ENCODE results near the gene SUV39H2.
A peak's percentile ranks its signal among the peaks of the same experiment; 100 is the strongest.

Gene SUV39H2

DNA sequence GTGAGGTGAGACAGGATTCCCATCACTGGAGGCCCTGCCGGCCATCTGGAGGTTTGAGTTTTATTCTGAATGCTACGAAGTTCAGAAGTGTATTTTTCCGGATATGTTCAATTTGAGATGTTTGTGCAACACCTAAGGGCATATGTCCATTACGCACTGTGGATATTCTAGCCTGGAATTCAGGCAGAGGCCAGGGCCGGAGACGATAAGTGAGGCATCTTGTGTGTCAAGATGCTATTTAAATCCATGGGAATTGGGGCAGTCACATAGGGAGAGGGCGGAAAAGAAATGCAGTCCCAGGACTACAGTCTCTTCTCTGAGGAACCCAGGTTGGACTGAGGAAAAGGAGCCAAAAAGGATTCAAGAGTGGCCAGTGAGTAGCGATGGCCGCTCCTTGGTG, 1.9 kb upstream of the SUV39H2 start:
- peaks cover 60% of the 10 kb centered on the region for H3K79me2 ChIP-seq (ENCODE audit: control insufficient read depth, insufficient read depth, low read length, unreplicated experiment)
- H3K4me1 ChIP-seq (ENCODE audit: control insufficient read depth, insufficient read depth, low read length, unreplicated experiment): peaks cover 60% of the 10 kb centered on the region
- H3K27me3 ChIP-seq (ENCODE audit: insufficient read depth, low read length): no peaks in the 10 kb centered on the region
- H2AFZ ChIP-seq (ENCODE audit: low read length, unreplicated experiment): no peak overlapping the region
- peaks cover 2% of the 10 kb centered on the region; the same call in 1 of the 2 replicates for H3K36me3 ChIP-seq (ENCODE audit: insufficient read depth, low read length)
- peak overlapping the region; percentile 94 for H3K4me3 ChIP-seq (ENCODE audit: low read depth, low read length)
- 0 out of 2 replicates have a peak overlapping the region, but pooled peaks have one; percentile 91 for H3K27ac ChIP-seq (ENCODE audit: low read depth, low read length)

GRCh38 chr10:14879124-14879927, 660 bp downstream of the SUV39H2 start:
- H3K4me1 ChIP-seq (ENCODE audit: control insufficient read depth, insufficient read depth, low read length, unreplicated experiment): peaks cover 41% of the 10 kb centered on the region
- H3K4me3 ChIP-seq (ENCODE audit: low read depth, low read length): peak overlapping the region; percentile 94
- peak overlapping the region; percentile 80 for H2AFZ ChIP-seq (ENCODE audit: low read length, unreplicated experiment)
- peak overlapping the region; percentile 91 for H3K27ac ChIP-seq (ENCODE audit: low read depth, low read length)
- no peaks in the 10 kb centered on the region for H3K27me3 ChIP-seq (ENCODE audit: insufficient read depth, low read length)
- peaks cover 80% of the 10 kb centered on the region for H3K79me2 ChIP-seq (ENCODE audit: control insufficient read depth, insufficient read depth, low read length, unreplicated experiment)
- H3K36me3 ChIP-seq (ENCODE audit: insufficient read depth, low read length): peaks cover 7% of the 10 kb centered on the region; the same call in 1 of the 2 replicates

DNA sequence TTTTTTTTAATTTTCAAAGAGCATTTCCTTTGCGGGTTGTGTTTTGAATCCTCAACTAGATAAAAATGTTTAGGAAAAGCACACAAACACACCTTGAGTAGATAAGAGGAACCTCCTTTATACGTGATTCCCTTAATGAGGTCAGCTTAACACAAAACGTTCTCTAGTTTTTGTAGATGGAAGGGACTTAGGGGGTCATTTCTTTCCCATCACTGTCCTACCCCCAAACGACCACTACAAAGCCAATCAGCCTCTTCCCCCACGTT, 1.2 kb downstream of the SUV39H2 start:
- no peaks in the 10 kb centered on the region for H3K27me3 ChIP-seq (ENCODE audit: insufficient read depth, low read length)
- H3K4me3 ChIP-seq (ENCODE audit: low read depth, low read length): peak overlapping the region; percentile 94
- peaks cover 82% of the 10 kb centered on the region for H3K79me2 ChIP-seq (ENCODE audit: control insufficient read depth, insufficient read depth, low read length, unreplicated experiment)
- H3K27ac ChIP-seq (ENCODE audit: low read depth, low read length): no peak overlapping the region
- peak overlapping the region; percentile 35 for H2AFZ ChIP-seq (ENCODE audit: low read length, unreplicated experiment)
- peaks cover 7% of the 10 kb centered on the region; the same call in 1 of the 2 replicates for H3K36me3 ChIP-seq (ENCODE audit: insufficient read depth, low read length)
- peaks cover 36% of the 10 kb centered on the region for H3K4me1 ChIP-seq (ENCODE audit: control insufficient read depth, insufficient read depth, low read length, unreplicated experiment)

GRCh38 chr10:14880229-14880628, 1.6 kb downstream of the SUV39H2 start:
- Histone ChIP-seq H3K27ac (ENCODE audit: low read depth, low read length) (no peak overlapping the region), H2AFZ (ENCODE audit: low read length, unreplicated experiment) (peak overlapping the region; percentile 35), H3K27me3 (ENCODE audit: insufficient read depth, low read length) (no peaks in the 10 kb centered on the region), H3K4me1 (ENCODE audit: control insufficient read depth, insufficient read depth, low read length, unreplicated experiment) (peaks cover 32% of the 10 kb centered on the region), H3K36me3 (ENCODE audit: insufficient read depth, low read length) (peaks cover 7% of the 10 kb centered on the region; the same call in 1 of the 2 replicates), H3K4me3 (ENCODE audit: low read depth, low read length) (peak overlapping the region; percentile 94), H3K79me2 (ENCODE audit: control insufficient read depth, insufficient read depth, low read length, unreplicated experiment) (peaks cover 83% of the 10 kb centered on the region)

DNA sequence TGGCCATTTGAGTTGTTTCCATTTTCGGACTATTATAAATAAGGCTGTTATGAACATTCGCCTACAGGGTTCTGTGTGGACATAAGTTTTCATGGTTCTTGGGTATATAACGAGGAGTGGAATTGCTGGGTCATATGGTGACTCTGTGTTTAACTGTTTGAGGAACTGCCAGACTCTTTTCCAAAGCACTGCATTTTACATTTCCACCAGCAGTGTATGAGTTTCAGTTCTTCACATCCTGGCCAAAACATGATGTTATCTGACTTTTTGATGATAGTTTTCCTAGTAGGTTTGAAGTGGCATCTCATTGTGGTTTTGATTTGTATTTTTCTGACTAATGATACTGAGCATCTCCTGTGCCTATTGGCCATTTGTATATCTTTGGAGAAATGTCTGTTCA, 5.4 kb downstream of the SUV39H2 start:
- Histone ChIP-seq H3K27me3 (ENCODE audit: insufficient read depth, low read length) (no peaks in the 10 kb centered on the region), H3K4me1 (ENCODE audit: control insufficient read depth, insufficient read depth, low read length, unreplicated experiment) (peaks cover 15% of the 10 kb centered on the region), H3K79me2 (ENCODE audit: control insufficient read depth, insufficient read depth, low read length, unreplicated experiment) (peaks cover 89% of the 10 kb centered on the region), H2AFZ (ENCODE audit: low read length, unreplicated experiment) (no peak overlapping the region), H3K4me3 (ENCODE audit: low read depth, low read length) (no peak overlapping the region), H3K27ac (ENCODE audit: low read depth, low read length) (no peak overlapping the region), H3K36me3 (ENCODE audit: insufficient read depth, low read length) (peaks cover 11% of the 10 kb centered on the region; the same call in 1 of the 2 replicates)

GRCh38 chr10:14889318-14889717, 10.7 kb downstream of the SUV39H2 start:
- Histone ChIP-seq H3K36me3 (ENCODE audit: insufficient read depth, low read length) (peaks cover 5% of the 10 kb centered on the region; the same call in 1 of the 2 replicates), H3K4me1 (ENCODE audit: control insufficient read depth, insufficient read depth, low read length, unreplicated experiment) (no peaks in the 10 kb centered on the region), H3K79me2 (ENCODE audit: control insufficient read depth, insufficient read depth, low read length, unreplicated experiment) (peaks cover 81% of the 10 kb centered on the region), H3K27me3 (ENCODE audit: insufficient read depth, low read length) (no peaks in the 10 kb centered on the region), H3K27ac (ENCODE audit: low read depth, low read length) (no peak overlapping the region), H2AFZ (ENCODE audit: low read length, unreplicated experiment) (no peak overlapping the region), H3K4me3 (ENCODE audit: low read depth, low read length) (no peak overlapping the region)

DNA sequence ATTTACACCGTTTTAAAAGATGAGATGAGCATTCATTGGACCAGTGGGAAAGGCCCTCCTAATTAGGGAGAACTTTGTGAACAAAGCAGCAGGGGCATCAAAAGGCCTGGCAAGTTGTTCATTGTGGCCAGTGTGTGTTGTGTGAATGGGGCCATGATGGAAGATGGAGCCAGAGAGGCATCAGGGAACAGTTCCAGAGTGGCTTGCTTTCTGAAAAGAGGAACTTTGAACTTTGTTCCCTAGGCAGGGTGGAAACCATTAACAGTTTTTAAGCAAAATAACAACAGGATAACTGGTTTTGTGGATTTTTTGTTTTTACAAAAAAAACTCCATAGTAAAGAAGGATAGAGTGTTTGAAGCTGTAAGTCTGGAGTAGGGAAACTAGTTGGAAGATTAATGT, 12.5 kb downstream of the SUV39H2 start:
- Histone ChIP-seq H3K36me3 (ENCODE audit: insufficient read depth, low read length) (no peaks in the 10 kb centered on the region; the same call in 1 of the 2 replicates), H3K27me3 (ENCODE audit: insufficient read depth, low read length) (no peaks in the 10 kb centered on the region), H3K27ac (ENCODE audit: low read depth, low read length) (no peak overlapping the region), H3K4me1 (ENCODE audit: control insufficient read depth, insufficient read depth, low read length, unreplicated experiment) (no peaks in the 10 kb centered on the region), H3K79me2 (ENCODE audit: control insufficient read depth, insufficient read depth, low read length, unreplicated experiment) (peaks cover 74% of the 10 kb centered on the region), H2AFZ (ENCODE audit: low read length, unreplicated experiment) (no peak overlapping the region), H3K4me3 (ENCODE audit: low read depth, low read length) (no peak overlapping the region)

- Histone ChIP-seq H3K27ac (ENCODE audit: low read depth, low read length) (no peak overlapping the region), H2AFZ (ENCODE audit: low read length, unreplicated experiment) (no peak overlapping the region), H3K27me3 (ENCODE audit: insufficient read depth, low read length) (no peaks in the 10 kb centered on the region), H3K4me3 (ENCODE audit: low read depth, low read length) (no peak overlapping the region), H3K4me1 (ENCODE audit: control insufficient read depth, insufficient read depth, low read length, unreplicated experiment) (no peaks in the 10 kb centered on the region), H3K36me3 (ENCODE audit: insufficient read depth, low read length) (peaks cover 51% of the 10 kb centered on the region), H3K79me2 (ENCODE audit: control insufficient read depth, insufficient read depth, low read length, unreplicated experiment) (no peaks in the 10 kb centered on the region)
Measured at GRCh38 chr10:14904316-14904732, 25.7 kb downstream of the SUV39H2 start.

DNA sequence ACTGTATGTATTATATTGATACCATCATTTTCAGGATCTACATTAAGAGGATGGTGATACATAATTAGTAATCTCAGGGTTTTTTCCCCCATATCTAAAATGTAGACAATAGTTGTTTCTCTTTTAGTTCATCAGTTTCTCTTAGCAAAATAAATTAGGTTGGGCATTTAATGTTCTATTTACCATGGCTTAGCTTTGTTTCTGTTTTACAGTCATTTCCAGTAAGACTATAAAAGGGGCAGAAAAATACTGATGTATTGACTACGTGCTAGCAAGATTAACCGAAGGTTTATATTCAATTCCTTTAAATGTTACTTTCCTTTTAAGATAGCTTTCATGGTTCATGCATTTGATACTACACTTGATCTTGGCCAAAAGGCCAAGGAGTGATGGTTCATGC, 26.2 kb downstream of the SUV39H2 start:
- Histone ChIP-seq H3K27ac (ENCODE audit: low read depth, low read length) (no peak overlapping the region), H3K4me1 (ENCODE audit: control insufficient read depth, insufficient read depth, low read length, unreplicated experiment) (no peaks in the 10 kb centered on the region), H3K27me3 (ENCODE audit: insufficient read depth, low read length) (no peaks in the 10 kb centered on the region), H3K4me3 (ENCODE audit: low read depth, low read length) (no peak overlapping the region), H3K36me3 (ENCODE audit: insufficient read depth, low read length) (peaks cover 56% of the 10 kb centered on the region), H2AFZ (ENCODE audit: low read length, unreplicated experiment) (no peak overlapping the region), H3K79me2 (ENCODE audit: control insufficient read depth, insufficient read depth, low read length, unreplicated experiment) (no peaks in the 10 kb centered on the region)

DNA sequence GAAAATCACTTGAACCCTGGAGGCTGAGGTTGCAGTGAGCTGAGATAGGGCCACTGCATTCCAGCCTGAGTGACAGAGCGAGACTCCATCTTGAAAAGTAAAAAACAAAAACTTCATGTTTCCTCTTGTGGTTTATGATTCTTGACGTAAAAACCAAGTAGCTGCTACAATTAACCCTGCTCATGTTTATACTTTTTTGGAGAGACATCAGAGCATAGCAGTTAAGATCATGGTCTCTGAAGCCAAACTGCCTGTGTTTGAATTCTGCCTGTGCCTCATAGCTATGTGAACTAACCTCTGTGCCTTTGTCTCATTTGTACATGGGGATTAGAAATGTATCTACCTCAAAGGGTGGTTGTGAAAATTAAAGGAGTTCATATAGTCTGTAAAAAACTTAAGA, 27.2 kb downstream of the SUV39H2 start:
- Histone ChIP-seq H3K36me3 (ENCODE audit: insufficient read depth, low read length) (peaks cover 66% of the 10 kb centered on the region), H3K79me2 (ENCODE audit: control insufficient read depth, insufficient read depth, low read length, unreplicated experiment) (no peaks in the 10 kb centered on the region), H3K4me3 (ENCODE audit: low read depth, low read length) (no peak overlapping the region)

GRCh38 chr10:14906765-14907164, 28.1 kb downstream of the SUV39H2 start:
- Histone ChIP-seq H3K36me3 (ENCODE audit: insufficient read depth, low read length) (peaks cover 66% of the 10 kb centered on the region), H3K27me3 (ENCODE audit: insufficient read depth, low read length) (no peaks in the 10 kb centered on the region)

More for the DNA sequence above, 27.2 kb downstream of the SUV39H2 start:
- H3K27ac ChIP-seq (ENCODE audit: low read depth, low read length): no peak overlapping the region
- H3K27me3 ChIP-seq (ENCODE audit: insufficient read depth, low read length): no peaks in the 10 kb centered on the region
- H3K4me1 ChIP-seq (ENCODE audit: control insufficient read depth, insufficient read depth, low read length, unreplicated experiment): no peaks in the 10 kb centered on the region
- no peak overlapping the region for H2AFZ ChIP-seq (ENCODE audit: low read length, unreplicated experiment)

More at GRCh38 chr10:14906765-14907164, 28.1 kb downstream of the SUV39H2 start:
- H3K4me1 ChIP-seq (ENCODE audit: control insufficient read depth, insufficient read depth, low read length, unreplicated experiment): no peaks in the 10 kb centered on the region
- no peaks in the 10 kb centered on the region for H3K79me2 ChIP-seq (ENCODE audit: control insufficient read depth, insufficient read depth, low read length, unreplicated experiment)
- no peak overlapping the region for H2AFZ ChIP-seq (ENCODE audit: low read length, unreplicated experiment)
- no peak overlapping the region for H3K4me3 ChIP-seq (ENCODE audit: low read depth, low read length)
- H3K27ac ChIP-seq (ENCODE audit: low read depth, low read length): no peak overlapping the region
